Measurements from ENCODE around the gene DUSP1.
"Not testable (repeated sequence)": the region's sequence is repeated elsewhere in the genome, so short reads cannot be mapped to it uniquely, and the experiment has no call there.

DUSP1 gene

DNA sequence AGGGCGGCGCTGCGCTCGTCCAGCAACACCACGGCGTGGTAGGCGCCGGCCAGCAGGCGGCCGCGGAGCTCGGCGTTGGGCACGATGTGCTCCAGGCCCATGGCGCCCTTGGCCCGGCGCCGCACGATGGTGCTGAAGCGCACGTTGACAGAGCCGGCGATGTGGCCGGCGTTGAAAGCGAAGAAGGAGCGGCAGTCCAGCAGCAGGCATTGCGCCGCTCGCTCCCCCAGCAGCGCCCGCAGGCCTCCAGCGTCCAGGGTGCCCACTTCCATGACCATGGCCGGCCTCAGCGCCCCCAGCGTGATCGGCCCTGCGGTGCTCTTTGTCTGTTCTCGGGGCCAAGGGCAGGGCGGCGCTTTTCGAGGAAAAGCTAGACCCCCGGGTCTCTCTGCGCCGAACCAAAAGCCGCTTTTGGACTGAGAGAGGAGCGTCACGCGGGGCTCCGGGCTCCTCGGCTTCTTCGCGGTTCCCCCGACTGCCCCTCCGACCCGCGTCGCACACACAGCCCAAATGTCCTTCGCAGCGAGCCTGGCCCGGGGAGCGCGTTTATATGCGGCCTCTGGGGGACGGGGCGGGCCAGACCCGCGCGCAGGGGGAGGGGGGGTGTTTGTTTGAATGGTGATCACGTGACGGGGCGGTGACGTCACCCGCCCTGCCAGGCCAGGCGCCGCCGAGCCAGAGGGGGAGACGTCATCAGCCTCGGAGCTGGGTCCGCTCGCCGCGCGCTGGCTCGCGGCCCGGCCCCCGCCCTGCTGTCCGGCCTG lies at the start of gene DUSP1:
DUSP1 (minus strand) TSS at position 521 of the 764 bp plus-strand sequence; CDS start at position 278, 243 bp downstream.
- DNase-seq, result peak; percentile 98

DNA sequence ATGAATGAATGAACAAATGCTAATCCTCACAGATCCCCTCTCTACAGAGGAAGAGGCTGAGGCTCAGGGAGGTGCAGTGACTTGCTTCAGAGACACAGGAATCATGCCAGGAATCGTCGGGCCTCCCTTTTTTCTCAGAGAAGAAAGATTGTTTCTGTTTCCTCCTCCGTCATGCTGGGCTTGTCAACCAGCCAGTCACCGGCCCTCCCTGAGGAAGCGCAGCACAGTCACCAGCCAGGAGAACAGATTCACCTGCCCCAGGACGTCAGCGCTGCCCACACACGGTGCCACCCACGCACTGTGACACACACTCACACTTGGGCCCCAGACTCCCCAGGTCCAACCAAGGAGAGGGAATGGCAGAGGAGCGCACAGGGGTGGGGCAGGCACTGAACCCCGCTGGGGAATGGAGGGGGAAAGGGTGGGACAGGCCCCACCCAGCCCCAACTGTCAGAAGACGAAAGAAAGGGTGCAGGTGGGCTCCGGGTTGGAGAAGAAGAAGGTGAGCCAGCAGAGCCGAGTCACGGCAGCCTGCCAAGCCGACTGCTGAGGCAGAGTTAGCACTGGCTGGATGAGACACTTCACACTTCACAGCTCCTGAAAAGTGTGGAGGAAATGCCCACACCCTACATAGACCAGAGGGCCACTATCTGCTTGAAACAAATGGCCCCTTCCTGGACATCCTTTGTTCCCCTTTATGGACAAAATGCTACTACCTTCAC lies 49.2 kb upstream of the DUSP1 start:
- DNase-seq, result no peak

DNA sequence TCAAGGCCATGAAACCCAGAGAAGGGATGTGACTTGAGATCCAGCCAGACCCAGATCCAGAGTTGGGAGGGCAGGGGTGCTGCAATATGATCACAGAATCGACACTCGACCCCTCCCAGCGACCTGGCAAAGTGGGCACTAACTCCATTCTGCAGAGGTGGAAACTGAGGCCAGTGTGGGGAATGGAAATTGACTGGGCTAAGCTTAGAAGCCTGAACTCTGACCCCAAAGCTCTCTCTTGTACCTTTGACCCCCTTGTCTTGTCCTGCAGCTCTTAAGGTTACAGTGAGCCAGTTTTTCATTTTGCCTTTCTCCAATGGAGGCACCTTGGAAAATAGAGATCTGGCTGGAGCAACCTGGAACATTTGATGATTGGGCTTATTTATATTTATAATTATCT lies 48.6 kb upstream of the DUSP1 start:
- no peak for DNase-seq

- DNase-seq, result no peak
These were observed 47.1 kb upstream of the DUSP1 start for GRCh38 chr5:172818081-172818480.

- no peak for DNase-seq
These were observed 46.7 kb upstream of the DUSP1 start for GRCh38 chr5:172817664-172818063.

DNA sequence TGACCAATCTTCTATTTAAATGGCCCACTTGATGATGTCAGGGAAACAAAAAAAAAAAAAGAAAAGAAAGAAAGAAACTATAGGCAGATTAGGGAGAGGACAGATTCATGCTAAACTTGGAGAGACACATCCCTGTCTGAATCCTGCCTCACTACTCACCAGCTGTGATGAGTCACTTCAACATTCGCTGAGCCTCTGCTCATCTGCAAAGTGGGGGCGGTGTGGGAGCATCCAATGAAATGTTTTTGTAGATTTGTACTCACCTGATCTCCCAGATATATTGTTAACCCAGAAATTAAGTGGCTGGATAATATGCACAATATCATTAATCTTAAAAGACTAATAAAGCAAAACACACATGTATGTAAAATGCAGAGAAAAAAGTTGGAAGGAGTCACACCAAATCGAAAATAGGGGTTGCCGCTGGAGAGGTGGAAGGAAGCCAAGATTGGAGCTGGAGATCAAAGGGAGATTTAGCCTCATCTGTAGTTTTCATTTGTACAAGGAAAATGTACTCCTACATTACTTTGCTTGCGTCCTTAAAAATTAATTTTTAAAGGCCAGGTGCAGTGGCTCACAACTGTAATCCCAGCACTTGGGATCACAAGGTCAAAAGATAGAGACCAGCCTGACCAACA lies 46.0 kb upstream of the DUSP1 start:
- peak; percentile 85 for DNase-seq

DNA sequence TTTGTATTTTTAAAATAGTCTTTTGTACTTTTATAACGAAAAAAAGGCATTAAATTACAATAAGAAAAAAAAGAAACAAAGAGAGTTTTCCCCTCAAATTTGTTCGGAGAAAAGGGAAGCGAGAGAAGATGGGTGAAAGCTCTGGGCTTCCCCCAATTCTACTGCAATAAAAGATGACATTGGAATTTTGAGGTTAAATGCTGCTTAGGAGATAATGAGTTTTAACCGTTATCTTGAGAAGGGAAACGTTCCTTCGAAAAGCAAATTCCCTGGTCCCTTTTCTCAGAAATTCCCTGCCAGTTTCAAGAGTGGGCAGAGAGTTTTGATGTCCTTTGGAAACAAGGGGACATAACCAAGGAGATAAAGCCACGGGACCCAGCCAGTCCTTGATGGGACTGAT lies 44.6 kb upstream of the DUSP1 start:
- DNase-seq, result no peak

DNA sequence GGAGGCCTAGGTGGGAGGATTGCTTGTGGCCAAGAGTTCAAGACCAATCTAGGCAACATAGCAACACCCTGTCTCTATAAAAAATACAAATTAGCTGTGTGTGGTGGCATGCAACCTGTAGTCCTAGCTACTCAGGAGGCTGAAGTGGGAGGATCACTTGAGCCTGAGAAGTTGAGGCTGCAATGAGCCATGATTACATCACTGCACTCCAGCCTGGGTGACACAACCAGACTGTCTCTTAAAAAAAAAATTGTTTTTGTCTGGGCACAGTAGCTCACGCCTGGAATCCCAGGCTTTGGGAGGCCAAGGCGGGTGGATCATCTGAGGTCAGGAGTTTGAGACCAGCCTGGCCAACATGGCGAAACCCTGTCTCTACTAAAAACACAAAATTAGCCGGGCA lies 40.0 kb upstream of the DUSP1 start:
- DNase-seq, result not testable (repeated sequence)

DNA sequence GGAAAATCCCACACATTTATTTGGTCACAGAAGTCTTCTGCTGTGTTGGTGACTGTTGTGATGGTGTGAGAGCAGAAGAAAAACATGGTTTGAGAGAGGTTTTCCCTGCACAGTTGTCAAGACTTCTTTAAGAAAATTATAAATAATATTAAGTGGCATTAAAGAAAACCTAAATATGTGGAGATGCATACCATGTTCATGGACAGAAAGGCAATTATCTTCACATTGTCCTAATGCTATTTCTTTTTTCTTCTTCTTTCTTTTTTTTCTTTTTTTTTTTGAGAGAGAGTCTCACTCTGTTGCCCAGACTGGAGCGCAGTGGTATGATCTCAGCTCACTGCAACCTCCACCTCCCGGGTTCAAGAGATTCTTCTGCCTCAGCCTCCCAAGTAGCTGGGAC lies 38.8 kb upstream of the DUSP1 start:
- DNase-seq, result no peak

GRCh38 chr5:172807766-172808311 lies 36.8 kb upstream of the DUSP1 start:
- no peak for DNase-seq

DNA sequence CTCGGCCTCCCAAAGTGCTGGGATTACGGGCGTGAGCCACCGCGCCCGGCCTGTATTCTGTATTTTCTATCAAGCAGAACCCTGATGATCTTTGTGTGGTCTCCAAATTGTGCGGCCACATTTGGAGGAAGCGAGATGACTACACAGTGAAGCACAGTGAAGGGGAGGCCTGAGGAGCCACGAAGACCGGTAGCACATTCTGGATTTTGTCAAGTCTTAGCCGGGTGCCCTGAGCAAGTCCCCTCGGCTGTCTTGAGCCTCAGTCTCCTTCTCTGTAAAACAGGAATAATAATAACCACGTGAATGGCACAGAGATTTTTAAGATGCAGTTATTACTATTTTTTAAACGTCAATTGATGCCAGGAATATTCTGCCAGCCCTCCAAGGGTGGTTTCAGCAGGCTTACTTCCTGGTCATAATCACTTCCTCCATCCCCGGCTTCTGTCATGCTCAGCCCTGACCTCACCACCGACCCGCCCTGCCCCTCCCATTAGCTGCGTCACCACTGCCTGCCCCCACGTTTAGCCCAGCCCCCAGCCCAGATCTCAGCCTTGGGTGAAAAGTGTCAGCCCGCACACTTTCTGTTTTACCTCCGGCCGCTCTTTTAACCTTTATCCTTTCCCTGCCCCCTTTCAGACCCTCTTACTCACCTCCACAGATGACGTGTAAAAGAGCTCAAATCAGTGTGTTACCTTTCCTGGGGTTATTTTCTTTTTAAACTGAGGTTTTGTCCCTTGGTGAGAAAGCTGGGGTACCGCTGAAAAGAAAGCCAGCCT lies 36.1 kb upstream of the DUSP1 start:
- peak; percentile 80 for DNase-seq

DNA sequence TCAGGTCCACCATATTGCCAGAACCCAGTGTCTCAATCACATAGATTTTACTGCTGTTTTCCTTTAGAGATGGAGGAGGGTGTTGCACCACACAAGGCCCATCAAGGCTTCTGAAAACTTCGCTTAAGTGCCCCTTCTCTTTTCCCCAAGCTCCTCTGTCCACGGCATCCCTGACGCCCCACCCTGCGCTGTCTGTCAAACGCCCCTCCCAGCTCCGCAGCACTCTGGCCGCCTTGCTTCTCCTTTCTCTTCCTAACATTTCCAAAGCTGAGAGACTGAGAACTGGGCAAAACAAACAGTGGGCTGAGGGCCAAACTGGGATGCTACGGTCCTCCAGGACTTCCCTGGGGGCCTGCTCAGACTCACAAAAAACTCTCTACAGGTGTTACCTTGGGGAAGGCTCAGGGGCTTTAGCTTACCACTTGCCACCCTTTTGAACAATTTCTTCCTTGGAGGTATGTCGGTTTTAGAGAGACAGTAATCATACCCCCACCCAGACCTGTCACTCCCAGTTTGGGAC lies 34.8 kb upstream of the DUSP1 start:
- DNase-seq, result no peak

DNA sequence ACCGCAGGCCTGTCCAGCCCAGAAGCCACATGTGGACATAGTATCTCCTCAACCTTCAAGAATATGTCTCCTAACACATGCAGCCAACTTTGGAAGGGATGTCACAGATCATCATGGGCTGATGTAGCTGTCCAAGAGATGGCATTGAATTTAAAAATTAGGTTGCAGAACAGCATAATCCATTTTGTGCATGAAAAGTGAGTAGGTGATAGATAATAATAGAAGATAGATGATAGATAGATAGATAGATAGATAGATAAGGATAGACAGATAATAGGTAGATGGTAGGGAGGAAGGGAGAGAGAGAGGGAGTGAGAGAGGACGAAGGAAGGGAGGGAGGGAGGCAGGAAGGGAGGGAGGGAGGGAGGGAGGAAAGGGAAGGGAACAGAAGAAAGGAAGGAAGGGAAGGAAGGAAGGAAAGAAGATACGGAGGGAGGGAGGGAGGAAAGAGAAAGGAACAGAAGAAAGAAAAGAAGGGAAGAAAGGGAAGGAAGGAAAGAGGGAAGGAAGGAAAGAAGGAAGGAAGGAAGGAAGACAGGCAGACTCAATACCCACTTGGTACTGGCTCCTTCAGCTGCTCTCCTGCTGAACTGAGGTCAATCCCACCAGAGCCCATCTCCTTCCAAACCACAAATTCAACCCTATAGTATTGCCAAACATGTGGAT lies 34.2 kb upstream of the DUSP1 start:
- DNase-seq, result no peak

DNA sequence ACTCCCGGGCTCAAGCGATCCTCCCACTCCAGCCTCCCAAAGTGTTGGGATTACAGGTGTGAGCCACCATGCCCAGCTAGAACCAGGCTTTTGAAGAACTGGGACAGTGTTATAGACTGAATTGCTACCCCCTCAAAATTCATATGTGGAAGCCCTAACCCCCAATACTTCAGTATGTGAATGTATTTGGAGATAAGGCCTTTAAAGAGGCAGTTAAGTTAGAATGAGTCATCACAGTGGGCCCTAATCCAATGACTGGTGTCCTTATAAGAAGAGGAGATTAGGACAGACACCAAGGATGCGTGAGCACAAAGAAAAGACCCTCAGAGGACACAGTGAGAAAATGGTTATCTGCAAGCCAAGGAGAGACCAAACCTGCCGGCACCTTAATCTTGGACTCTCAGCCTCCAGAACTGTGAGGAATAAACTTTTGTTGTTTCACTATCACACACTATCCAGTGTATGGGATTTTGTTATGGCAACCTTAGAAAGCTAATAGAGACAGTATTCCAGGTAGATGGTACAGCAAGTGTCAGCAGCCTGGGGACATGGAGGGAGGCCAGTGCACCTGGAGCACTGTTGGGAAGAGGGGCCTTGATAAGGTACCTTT lies 31.7 kb upstream of the DUSP1 start:
- DNase-seq, result peak; percentile 70

DNA sequence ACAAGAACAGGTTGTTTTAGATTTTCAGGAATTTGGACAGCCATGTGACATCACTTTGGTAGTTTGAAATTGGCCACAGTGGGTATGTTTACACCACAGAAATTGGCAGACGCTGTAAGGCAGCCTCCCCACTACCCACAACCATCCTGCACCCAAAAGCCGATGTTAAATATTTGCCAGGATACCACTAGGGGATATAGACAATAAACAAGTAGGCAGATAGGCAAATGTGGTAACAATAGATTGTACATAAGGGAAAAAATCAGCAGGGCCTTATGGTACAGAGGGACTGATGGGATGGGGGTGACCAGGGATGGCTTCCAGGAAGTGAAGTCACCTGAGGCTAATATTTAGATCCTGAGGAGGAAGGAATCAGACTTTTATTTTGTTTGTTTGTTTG lies 31.1 kb upstream of the DUSP1 start:
- no peak for DNase-seq

DNA sequence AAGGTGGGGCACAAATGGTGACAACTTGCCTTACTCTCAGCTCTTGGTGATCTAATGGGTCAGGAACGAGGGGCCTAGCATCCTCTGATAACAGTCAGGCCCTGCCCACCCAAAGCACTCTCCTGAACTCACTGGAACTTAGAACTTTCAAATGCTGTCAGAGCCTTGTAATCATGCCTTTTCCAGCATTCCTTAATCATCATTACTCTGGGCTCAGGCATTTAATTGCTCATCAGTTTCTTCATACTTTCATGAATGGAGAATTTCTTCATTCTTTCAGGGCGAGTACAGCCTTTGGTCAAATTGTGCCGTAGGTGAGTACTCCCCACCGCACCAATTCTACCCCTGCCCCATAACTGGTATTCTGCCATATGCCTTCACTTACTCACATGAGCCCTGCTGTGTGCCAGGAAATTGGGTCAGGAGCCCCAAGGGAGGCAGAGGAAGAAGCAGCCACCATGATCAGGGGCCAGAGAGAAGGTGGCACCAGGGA lies 30.2 kb upstream of the DUSP1 start:
- peak; percentile 96 for DNase-seq

DNA sequence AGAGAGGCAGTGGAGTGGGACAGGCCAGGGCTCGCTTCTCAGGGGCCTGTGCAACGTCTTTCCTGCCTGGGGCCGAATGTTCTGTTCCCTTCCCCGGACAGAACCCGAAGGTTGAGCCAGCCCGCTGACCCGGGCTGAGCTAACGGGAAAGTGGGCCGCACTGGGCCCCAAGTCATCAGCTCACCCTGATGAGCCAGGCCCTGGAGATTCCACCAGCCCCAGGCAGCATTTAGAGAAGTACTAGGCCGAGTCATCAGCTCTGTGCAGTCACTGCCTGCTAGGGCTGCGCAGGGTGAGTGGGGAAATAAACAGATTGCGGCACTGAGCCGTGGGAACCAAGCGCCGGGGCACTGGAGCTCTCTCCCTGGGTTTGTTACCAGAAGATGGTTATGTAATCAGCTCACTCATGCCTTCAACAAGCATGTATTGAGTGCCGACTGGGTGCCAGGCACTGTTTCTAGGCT lies 29.1 kb upstream of the DUSP1 start:
- peak; percentile 89 for DNase-seq

- no peak for DNase-seq
These were observed 28.4 kb upstream of the DUSP1 start for GRCh38 chr5:172799416-172799815.

DNA sequence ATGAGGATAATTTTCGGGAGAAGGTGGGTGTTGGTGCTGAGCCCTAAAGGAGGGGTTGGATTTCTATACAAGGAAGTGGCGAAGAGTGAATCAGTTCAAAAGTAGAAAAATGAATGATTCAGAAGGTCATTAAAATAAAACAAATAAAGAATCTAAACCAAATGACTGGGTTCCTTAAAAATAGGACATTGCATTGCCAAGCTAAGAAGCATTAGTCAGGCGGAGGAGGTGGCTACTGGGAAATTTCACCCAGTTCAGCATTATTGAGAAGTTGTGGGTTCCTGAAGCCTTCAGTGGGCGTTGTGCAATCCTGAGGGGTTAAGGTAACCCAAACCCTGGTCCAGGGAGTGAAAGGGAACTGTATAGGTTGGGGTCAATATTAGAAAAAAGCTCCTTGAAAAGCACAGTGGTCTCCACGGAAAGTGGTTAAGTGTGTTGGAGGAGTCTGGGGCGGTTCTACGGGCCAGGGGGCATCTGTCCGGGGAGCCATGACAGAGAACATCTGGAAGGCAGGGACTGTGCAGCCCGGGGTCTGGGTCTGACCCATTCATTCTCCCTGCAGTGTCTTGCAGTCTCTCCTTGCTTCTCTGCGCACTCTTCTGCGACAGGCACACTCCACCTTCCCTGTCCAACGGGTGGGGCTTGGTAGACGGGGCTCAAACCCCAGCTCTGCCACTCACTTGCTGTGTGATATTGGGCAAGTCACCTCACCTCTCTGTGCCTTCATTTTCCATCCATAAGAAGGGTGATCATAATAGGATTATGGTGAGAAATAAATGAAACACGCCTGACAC lies 27.6 kb upstream of the DUSP1 start:
- DNase-seq, result peak; percentile 94

DNA sequence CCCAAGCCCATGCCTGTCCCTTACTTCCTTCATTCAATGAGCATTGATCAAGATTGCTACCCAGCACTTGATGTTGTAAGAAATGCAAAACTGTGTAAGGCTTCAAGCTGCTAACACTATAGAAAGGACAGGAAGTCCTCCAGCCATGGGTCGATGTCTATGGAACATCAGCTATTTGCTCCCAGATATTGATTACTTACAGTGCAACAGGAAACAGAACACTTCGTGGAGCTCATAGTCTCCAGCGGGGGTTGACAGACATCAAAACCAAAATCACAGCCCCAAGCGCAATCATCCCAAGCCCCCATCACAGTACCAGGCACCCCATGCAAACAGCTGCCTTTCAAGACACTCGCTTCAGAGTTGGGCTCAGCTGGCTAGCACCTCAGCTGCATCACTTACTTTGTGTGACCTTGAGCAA lies 26.8 kb upstream of the DUSP1 start:
- no peak for DNase-seq
